HepG2 (cell line): ENCODE results near the gene CHEK2. TPM values are rescaled to one million over a fixed set of nuclear protein-coding genes. Genes with fewer than 3 reads are reported as not detected.
"Not testable (repeated sequence)": the region's sequence is repeated elsewhere in the genome, so short reads cannot be mapped to it uniquely, and the experiment has no call there.

Experiments used
- ATAC-seq: fragments of 200-7000 bp; cut with Tn5 transposase; 3 replicates; pipeline ENCODE4 v1.9.1; 2020; ENCODE audit warnings: mild to moderate bottlenecking, moderate library complexity
- BruUV-seq: library from RNA; stranded (reverse); fragments of 400-500 nt; replicated peaks from 2 replicates; lab custom pipeline; 2021; lab: Mats Ljungman, UMichigan
- CTCF ChIA-PET: fragments of 300-600 bp; formaldehyde crosslinking; extraction: SDS; loops from one replicate; lab custom pipeline; 2021; ENCODE audit warnings: low total read pairs, inconsistent platforms, low intra/inter-chr PET ratio; lab: Yijun Ruan, JAX
- POLR2A ChIA-PET: fragments of 350-600 bp; sonication (Branson Sonifier 250); formaldehyde crosslinking; loops from one replicate; lab custom pipeline; 2020; ENCODE audit warnings: antibody characterized with exemption, inconsistent platforms; lab: Yijun Ruan, JAX
- DNase-seq: peaks from one replicate; pipeline ENCODE4 v3.0.0-alpha.2; 2015; ENCODE audit warnings: low spot score
- FAIRE-seq: peaks from 3 replicates; lab custom pipeline; 2011; peaks lifted over from hg19 to GRCh38; lab: Jason Lieb, UNC
- H2AFZ ChIP-seq: one replicate; pipeline ENCODE4 v1.6.1; 2011; ENCODE audit warnings: low read length, inconsistent platforms
- H3K27ac ChIP-seq: fragments of 300-600 bp; 3 replicates; pipeline ENCODE4 v1.8.0; 2011; ENCODE audit warnings: mixed run types, mild to moderate bottlenecking, mixed read lengths, low read length, inconsistent platforms; ENCODE audit not compliant: insufficient read depth; ENCODE audit errors: extremely low read length
- H3K27me3 ChIP-seq, 2 experiments: fragments of 200-600 bp in 1 of 2; 2 replicates in 1 of 2; 3 replicates in 1 of 2; pipeline versions ENCODE4 v1.6.0 to v1.8.0; 2011; ENCODE audit warnings: low read length in 2 of 2, mild to moderate bottlenecking in 2 of 2, moderate library complexity in 2 of 2, inconsistent platforms in 1 of 2; ENCODE audit not compliant: insufficient read depth in 2 of 2, control insufficient read depth in 1 of 2
- H3K36me3 ChIP-seq, 2 experiments: fragments of 200-600 bp in 1 of 2; replicated peaks in 1 of 2; 2 replicates in 1 of 2; 3 replicates in 1 of 2; pipeline versions ENCODE4 v1.5.1 to v1.8.0; 2011; ENCODE audit warnings: low read length in 2 of 2, inconsistent platforms in 1 of 2; ENCODE audit not compliant: insufficient read depth in 2 of 2, control insufficient read depth in 1 of 2
- H3K4me1 ChIP-seq: 2 replicates; pipeline ENCODE4 v1.5.1; 2012; ENCODE audit warnings: low read length, inconsistent platforms; ENCODE audit not compliant: insufficient read depth
- H3K4me2 ChIP-seq: 2 replicates; pipeline ENCODE4 v1.6.0; 2011; ENCODE audit warnings: low read depth, low read length, inconsistent platforms
- H3K4me3 ChIP-seq, 3 experiments: fragments of 200-600 bp in 1 of 3; sonication (generic), shearing (Covaris generic) in 1 of 3; replicated peaks in 1 of 3; 2 replicates each; pipeline ENCODE4 v1.5.1; 2011 to 2016; ENCODE audit warnings: low read length in 3 of 3, inconsistent platforms in 2 of 3, low read depth in 2 of 3, mild to moderate bottlenecking in 2 of 3, control low read depth in 1 of 3, mixed read lengths in 1 of 3; ENCODE audit not compliant: insufficient read depth in 1 of 3
- H3K79me2 ChIP-seq: one replicate; pipeline ENCODE4 v1.6.1; 2011; ENCODE audit warnings: low read length, inconsistent platforms; ENCODE audit not compliant: insufficient read depth
- H3K9ac ChIP-seq: 2 replicates; pipeline ENCODE4 v1.6.0; 2011; ENCODE audit warnings: mild to moderate bottlenecking, low read depth, low read length, inconsistent platforms; ENCODE audit not compliant: insufficient read depth
- H3K9me3 ChIP-seq: 2 replicates; pipeline ENCODE4 v1.5.1; 2012; ENCODE audit warnings: mild to moderate bottlenecking, low read length
- H4K20me1 ChIP-seq: 2 replicates; pipeline ENCODE4 v1.6.0; 2011; ENCODE audit warnings: inconsistent platforms, mild to moderate bottlenecking, low read length, moderate library complexity; ENCODE audit not compliant: insufficient read depth
- ATF2 ChIP-seq: sonication (generic); formaldehyde crosslinking; IDR thresholded peaks from 2 replicates; pipeline ENCODE4 v1.4.0; 2020; ENCODE audit warnings: missing genetic modification reagents
- ERF ChIP-seq: IDR thresholded peaks from 2 replicates; pipeline ENCODE4 v1.6.1; 2018; ENCODE audit warnings: missing biosample characterization, missing genetic modification reagents
- FOXA3 ChIP-seq: IDR thresholded peaks from 2 replicates; pipeline ENCODE4 v1.6.1; 2016; ENCODE audit warnings: missing genetic modification reagents, missing compliant biosample characterization
- GATAD2A ChIP-seq: IDR thresholded peaks from 2 replicates; pipeline ENCODE4 v1.6.1; 2016
- JUN ChIP-seq: sonication (generic); formaldehyde crosslinking; IDR thresholded peaks from 2 replicates; pipeline ENCODE4 v1.4.0; 2020; ENCODE audit warnings: mild to moderate bottlenecking, missing genetic modification reagents
- KAT7 ChIP-seq: IDR thresholded peaks from 2 replicates; pipeline ENCODE4 v1.6.1; 2018; ENCODE audit warnings: borderline replicate concordance, missing compliant biosample characterization
- KAT8 ChIP-seq: IDR thresholded peaks from 2 replicates; pipeline ENCODE4 v1.6.1; 2016; ENCODE audit warnings: missing genetic modification reagents, missing compliant biosample characterization
- KLF16 ChIP-seq, 2 experiments: sonication (generic) in 1 of 2; formaldehyde crosslinking in 1 of 2; IDR thresholded peaks; 2 replicates each; pipeline versions ENCODE4 v1.6.1 to v1.8.0; 2016 to 2023; ENCODE audit warnings: missing genetic modification reagents in 2 of 2, missing compliant biosample characterization in 1 of 2
- PAXIP1 ChIP-seq: sonication (generic); formaldehyde crosslinking; conservative IDR thresholded peaks from 2 replicates; pipeline ENCODE4 v1.4.0; 2020; ENCODE audit warnings: mild to moderate bottlenecking, missing genetic modification reagents, moderate library complexity
- SAP130 ChIP-seq: IDR thresholded peaks from 2 replicates; pipeline ENCODE4 v1.6.1; 2016; ENCODE audit warnings: low read depth
- SOX13 ChIP-seq, 3 experiments: fragments of 450-650 bp in 1 of 3; sonication (generic) in 1 of 3; formaldehyde crosslinking in 1 of 3; IDR thresholded peaks in 2 of 3; conservative IDR thresholded peaks in 1 of 3; 2 replicates each; pipeline versions ENCODE4 v1.5.0 to v1.6.1; 2016 to 2020; ENCODE audit warnings: antibody characterized with exemption in 1 of 3, mild to moderate bottlenecking in 1 of 3, missing compliant biosample characterization in 1 of 3, missing genetic modification reagents in 1 of 3, moderate library complexity in 1 of 3
- TBX3 ChIP-seq: fragments of 450-650 bp; IDR thresholded peaks from 2 replicates; pipeline ENCODE4 v1.6.1; 2017; ENCODE audit warnings: antibody characterized with exemption, mild to moderate bottlenecking, inconsistent platforms, borderline replicate concordance
- ZNF331 ChIP-seq: sonication (generic); formaldehyde crosslinking; IDR thresholded peaks from 2 replicates; pipeline ENCODE4 v1.4.0; 2020; ENCODE audit warnings: missing genetic modification reagents
- WGBS: methylation state at CpG from one replicate; pipeline ENCODE4 v1.1.6; 2017; ENCODE audit warnings: low lambda C conversion rate; 5-methylcytosine and 5-hydroxymethylcytosine counted together
- in situ Hi-C: cut with HindIII; loops from 2 replicates; pipeline ENCODE4 v1.10.0; 2017; ENCODE audit warnings: low pct_unique_long_range_greater_than_20kb; ENCODE audit not compliant: extremely low pct_ligation_motif_present
- intact Hi-C: fragments of 100-400 bp; cut with micrococcal nuclease; formaldehyde crosslinking; loops from one replicate; pipeline ENCODE4 v1.10.0; 2022; ENCODE audit not compliant: unreplicated experiment
- polyA plus RNA-seq, 8 experiments: library from polyadenylated mRNA; depleted of rRNA in 3 of 8; stranded (reverse) in 7 of 8; unstranded in 1 of 8; fragments of >200 nt; fragmentation: Illumina TruSeq in 4 of 8; extraction: Trizol in 4 of 8; gene quantifications; 2 replicates each; pipeline versions ENCODE4 v1.2.1 to v1.2.3, GENCODE V29; 2011 to 2016; ENCODE audit warnings: low read depth in 4 of 8, missing spikeins in 1 of 8, mixed read lengths in 1 of 8; ENCODE audit not compliant: insufficient read depth in 1 of 8
- total RNA-seq, 5 experiments: library from RNA; depleted of rRNA; stranded (reverse); fragments of >200 nt; fragmentation: Illumina TruSeq; extraction: Trizol; gene quantifications; 2 replicates each; pipeline ENCODE4 v1.2.3, GENCODE V29; 2016; ENCODE audit warnings: low read depth in 1 of 5
- TF ChIP-seq, protein P1 (sequence below), 2 experiments: fragments of 450-650 bp in 1 of 2; sonication (generic) in 1 of 2; formaldehyde crosslinking; IDR thresholded peaks; 2 replicates each; pipeline versions ENCODE4 v1.5.0 to v1.8.0; 2020 to 2022; ENCODE audit warnings: mild to moderate bottlenecking in 1 of 2, missing genetic modification reagents in 1 of 2
- TF ChIP-seq, protein P2 (sequence below): IDR thresholded peaks from 2 replicates; pipeline ENCODE4 v1.6.1; 2016; ENCODE audit warnings: low read depth

Gene CHEK2
- total and polyA plus RNA-seq, 2 of the 13 experiments (the other 11 are each of a cell fraction or from before 2014, with no cell fraction given) = 27.0 to 40.5 TPM

DNA sequence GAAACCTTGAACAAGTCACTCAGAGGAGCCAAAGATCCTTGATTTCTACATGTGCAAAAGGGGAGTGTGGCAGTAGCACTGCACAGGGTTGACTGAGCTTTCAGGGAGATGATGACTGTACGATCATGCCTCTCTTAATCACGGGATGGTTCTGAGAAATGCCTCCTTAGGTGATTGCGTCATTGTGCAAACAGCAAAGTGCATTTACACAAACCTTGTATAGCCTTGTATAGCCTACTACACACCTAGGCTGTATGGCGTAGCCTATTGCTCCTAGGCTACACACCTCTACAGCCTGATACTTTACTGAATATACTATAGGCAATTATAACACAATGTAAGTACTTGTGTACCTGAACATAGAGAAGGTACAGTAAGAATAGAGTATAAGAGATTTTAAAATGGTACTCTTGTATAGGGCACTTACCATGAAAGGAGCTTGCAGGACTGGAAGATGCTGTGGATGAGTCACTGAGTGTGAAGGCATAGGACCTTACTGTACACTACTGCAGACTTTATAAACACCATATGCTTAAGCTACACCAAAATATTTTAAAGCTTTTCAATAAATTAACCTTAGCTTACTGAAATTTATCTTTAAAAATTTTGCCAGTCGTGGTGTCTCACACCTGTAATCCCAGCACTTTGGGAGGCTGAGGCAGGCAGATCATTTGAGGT, 60.7 kb downstream of the CHEK2 start:
- H3K79me2 ChIP-seq = peaks cover 14% of the 10 kb centered on the region
- H3K4me2 ChIP-seq; H4K20me1 ChIP-seq; H3K36me3 ChIP-seq; H3K27me3 ChIP-seq; ATAC-seq; intact Hi-C loops; CTCF ChIA-PET; FAIRE-seq; H3K27ac ChIP-seq; H2AFZ ChIP-seq; BruUV-seq; H3K4me3 ChIP-seq; H3K9me3 ChIP-seq; in situ Hi-C loops; H3K9ac ChIP-seq; TF ChIP-seq SOX13 (IDR thresholded peaks at IDR 0.05): not testable (repeated sequence)
- POLR2A ChIA-PET = interaction anchor here (1.0 to 2.1 kb wide), 4 partner anchors 61 to 119 kb away, joined by 4 to 12 read pairs (median 4); partner anchors contain the start of genes CHEK2, HSCB and XBP1
- H3K4me1 ChIP-seq = peaks cover 23% of the 10 kb centered on the region
- 43% methylated on average over 5 of the region's 5 CpGs for WGBS
- peak; percentile 72 for DNase-seq
- TF ChIP-seq FOXA3 (CRISPR knock-in tag) (peak; percentile 90), SOX13 (CRISPR knock-in tag; conservative IDR thresholded peaks at IDR 0.05 in 1 of 2, IDR thresholded peaks at IDR 0.05 in 1 of 2) (0 out of 4 replicates have a peak, but pooled peaks of 1 of the 2 experiments have one; percentile 8), JUN (0 out of 2 replicates have a peak, but pooled peaks have one; percentile 35), KAT7 (CRISPR knock-in tag) (0 out of 2 replicates have a peak, but pooled peaks have one; percentile 47), PAXIP1 (0 out of 2 replicates have a peak, but pooled peaks have one; percentile 20), GATAD2A (CRISPR knock-in tag) (peak; percentile 81), KLF16 (CRISPR knock-in tag; IDR thresholded peaks at IDR 0.05) (peak in 1 of 2 experiments; percentile 49; a peak in 1 of 4 replicates), ERF (CRISPR knock-in tag) (0 out of 2 replicates have a peak, but pooled peaks have one; percentile 40), ZNF331 (CRISPR knock-in tag) (0 out of 2 replicates have a peak, but pooled peaks have one; percentile 17), KAT8 (CRISPR knock-in tag) (0 out of 2 replicates have a peak, but pooled peaks have one; percentile 29), ATF2 (CRISPR knock-in tag) (peak; percentile 83), SAP130 (CRISPR knock-in tag) (peak; percentile 68), TBX3 (peak; percentile 51; the same call in 1 of the 2 replicates)
- TF ChIP-seq, protein P1, sequence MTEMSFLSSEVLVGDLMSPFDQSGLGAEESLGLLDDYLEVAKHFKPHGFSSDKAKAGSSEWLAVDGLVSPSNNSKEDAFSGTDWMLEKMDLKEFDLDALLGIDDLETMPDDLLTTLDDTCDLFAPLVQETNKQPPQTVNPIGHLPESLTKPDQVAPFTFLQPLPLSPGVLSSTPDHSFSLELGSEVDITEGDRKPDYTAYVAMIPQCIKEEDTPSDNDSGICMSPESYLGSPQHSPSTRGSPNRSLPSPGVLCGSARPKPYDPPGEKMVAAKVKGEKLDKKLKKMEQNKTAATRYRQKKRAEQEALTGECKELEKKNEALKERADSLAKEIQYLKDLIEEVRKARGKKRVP (CRISPR knock-in tag; IDR thresholded peaks at IDR 0.05) = peak in 1 of 2 experiments; percentile 69; a peak in 1 of 4 replicates
- TF ChIP-seq, protein P2, sequence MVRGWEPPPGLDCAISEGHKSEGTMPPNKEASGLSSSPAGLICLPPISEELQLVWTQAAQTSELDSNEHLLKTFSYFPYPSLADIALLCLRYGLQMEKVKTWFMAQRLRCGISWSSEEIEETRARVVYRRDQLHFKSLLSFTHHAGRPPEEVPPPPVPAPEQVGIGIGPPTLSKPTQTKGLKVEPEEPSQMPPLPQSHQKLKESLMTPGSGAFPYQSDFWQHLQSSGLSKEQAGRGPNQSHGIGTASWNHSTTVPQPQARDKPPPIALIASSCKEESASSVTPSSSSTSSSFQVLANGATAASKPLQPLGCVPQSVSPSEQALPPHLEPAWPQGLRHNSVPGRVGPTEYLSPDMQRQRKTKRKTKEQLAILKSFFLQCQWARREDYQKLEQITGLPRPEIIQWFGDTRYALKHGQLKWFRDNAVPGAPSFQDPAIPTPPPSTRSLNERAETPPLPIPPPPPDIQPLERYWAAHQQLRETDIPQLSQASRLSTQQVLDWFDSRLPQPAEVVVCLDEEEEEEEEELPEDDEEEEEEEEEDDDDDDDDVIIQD (CRISPR knock-in tag) = 0 out of 2 replicates have a peak, but pooled peaks have one; percentile 27
